SK-MEL-5 (cell line): ENCODE data around the gene S1PR2. TPM values are rescaled to one million over a fixed set of nuclear protein-coding genes. Genes with fewer than 3 reads are reported as not detected.
"Not testable (repeated sequence)": the region's sequence is repeated elsewhere in the genome, so short reads cannot be mapped to it uniquely, and the experiment has no call there.

Experiments used
- DNase-seq: peaks from one replicate; pipeline ENCODE4 v3.0.0-alpha.2; 2016; ENCODE audit warnings: low read depth, low spot score
- in situ Hi-C: cut with HindIII; loops from 2 replicates; pipeline ENCODE4 v1.10.0; 2016; ENCODE audit warnings: low sequenced_read_pairs, high pct_unique_total_duplicates, low pct_unique_long_range_greater_than_20kb
- small RNA-seq, 2 experiments: library from RNA; depleted of rRNA; stranded (forward); fragments of <200 nt; gene quantifications; one replicate each; pipeline ENCODE3, GENCODE V24; 2014
- total RNA-seq: library from RNA; depleted of rRNA; stranded (reverse); fragments of >200 nt; shearing (Covaris generic); gene quantifications from 2 replicates; pipeline ENCODE4 v1.2.3, GENCODE V29; 2014; rRNA removed

S1PR2 gene
- total RNA-seq, 1 experiment from 2014 or later: 4.9 TPM

DNA sequence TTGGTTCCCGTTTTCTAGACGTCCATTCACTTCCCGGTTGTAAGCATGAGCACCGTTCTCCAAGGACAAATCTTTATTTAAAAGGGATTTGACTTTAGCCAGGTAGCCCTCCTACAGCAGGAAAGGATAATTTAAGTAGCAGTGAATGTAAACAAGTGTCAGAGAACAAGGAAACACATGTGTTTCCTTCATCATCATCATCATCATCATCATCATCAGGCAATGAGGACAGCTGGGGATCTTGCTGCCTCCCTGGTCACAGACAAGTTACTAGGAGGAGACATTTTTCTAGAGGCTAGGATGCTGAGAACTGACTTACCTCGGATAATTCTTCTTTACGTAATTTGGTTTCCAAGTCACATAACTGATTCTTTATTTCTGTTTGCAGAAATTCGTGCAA lies 50.7 kb downstream of the S1PR2 start:
- in situ Hi-C loops: no loop called here
- no peak for DNase-seq

DNA sequence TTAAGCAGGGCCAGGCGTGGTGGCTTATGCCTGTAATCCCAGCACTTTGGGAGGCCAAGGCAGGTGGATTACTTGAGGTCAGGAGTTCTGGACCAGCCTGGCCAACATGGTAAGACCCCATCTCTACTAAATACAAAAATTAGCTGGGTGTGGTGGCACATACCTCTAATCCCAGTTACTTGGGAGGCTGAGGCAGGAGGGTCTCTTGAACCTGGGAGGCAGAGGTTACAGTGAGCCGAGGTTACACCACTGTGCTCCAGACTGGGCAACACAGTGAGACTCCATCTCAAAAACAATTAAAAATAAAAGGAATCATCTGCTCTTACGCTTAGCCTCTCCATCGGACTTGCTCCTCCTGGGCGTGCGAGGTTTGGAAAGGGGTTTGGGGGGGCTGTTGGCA lies 51.1 kb downstream of the S1PR2 start:
- DNase-seq, in situ Hi-C loops: not testable (repeated sequence)

DNA sequence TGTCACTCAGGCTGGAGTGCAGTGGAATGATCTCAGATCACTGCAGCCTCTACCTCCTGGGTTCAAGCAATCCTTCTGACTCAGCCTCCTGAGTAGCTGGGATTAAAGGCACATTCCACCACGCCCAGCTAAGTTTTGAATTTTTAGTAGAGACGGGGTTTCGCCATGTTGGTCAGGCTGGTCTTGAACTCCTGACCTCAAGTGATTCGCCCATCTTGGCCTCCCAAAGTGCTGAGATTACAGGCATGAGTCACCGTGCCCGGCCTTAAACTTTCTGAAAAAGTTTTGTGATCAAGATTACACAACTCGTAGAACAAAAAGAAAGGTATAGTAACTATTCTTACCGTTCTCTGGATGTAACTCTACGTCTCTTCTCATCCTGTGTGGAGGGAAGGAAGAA lies 57.6 kb downstream of the S1PR2 start:
- in situ Hi-C loops: no loop called here
- no peak for DNase-seq

Small RNA genes within 50 kb of the gene (small RNA-seq; reads per million reads assigned to genes)
- gene MIR4322: 0 reads per million in 2 experiments

Other genes with a start within 250 kb of the S1PR2 start
- gene COL5A3, start 220.8 kb downstream of the S1PR2 start, total RNA-seq: 1.5 and 2.1 TPM in 2 replicates
- 0.53 and 2.4 TPM in 2 replicates for gene RDH8, start 217.8 kb downstream of the S1PR2 start, total RNA-seq
- gene SHFL, start 145.0 kb downstream of the S1PR2 start, total RNA-seq: 22.8 and 24.3 TPM in 2 replicates
- gene ANGPTL6, start 128.7 kb downstream of the S1PR2 start, total RNA-seq: 1.5 and 2.6 TPM in 2 replicates
- 34.0 and 42.4 TPM in 2 replicates for gene PPAN, start 125.0 kb downstream of the S1PR2 start, total RNA-seq
- gene P2RY11, start 119.6 kb downstream of the S1PR2 start, total RNA-seq: 3.1 and 4.4 TPM in 2 replicates
- 275 and 291 TPM in 2 replicates for gene EIF3G, start 111.4 kb downstream of the S1PR2 start, total RNA-seq
- 34.1 and 42.1 TPM in 2 replicates for gene DNMT1, start 36.4 kb downstream of the S1PR2 start, total RNA-seq
- gene MRPL4, start 20.9 kb upstream of the S1PR2 start, total RNA-seq: 66.9 and 68.1 TPM in 2 replicates
- gene ICAM1, start 39.8 kb upstream of the S1PR2 start, total RNA-seq: 45.0 and 46.2 TPM in 2 replicates
- gene ICAM4, start 55.6 kb upstream of the S1PR2 start, total RNA-seq: 0.08 TPM in 1 of 2 replicates, not detected in the other
- gene ICAM5, start 58.6 kb upstream of the S1PR2 start, total RNA-seq: 0.29 and 0.66 TPM in 2 replicates
- gene ZGLP1, start 78.5 kb upstream of the S1PR2 start, total RNA-seq: 0.08 and 0.69 TPM in 2 replicates
- 19.5 and 23.1 TPM in 2 replicates for gene FDX2, start 84.7 kb upstream of the S1PR2 start, total RNA-seq
- gene RAVER1, start 102.2 kb upstream of the S1PR2 start, total RNA-seq: 7.3 and 8.1 TPM in 2 replicates
- gene ICAM3, start 108.3 kb upstream of the S1PR2 start, total RNA-seq: 6.1 and 7.6 TPM in 2 replicates
- gene TYK2, start 149.2 kb upstream of the S1PR2 start, total RNA-seq: 26.5 and 31.6 TPM in 2 replicates
- 225 and 232 TPM in 2 replicates for gene CDC37, start 172.2 kb upstream of the S1PR2 start, total RNA-seq
- 1.5 and 2.5 TPM in 2 replicates for gene PDE4A, start 189.2 kb upstream of the S1PR2 start, total RNA-seq